ENCODE data around the gene KLHL24.
"Not testable (repeated sequence)": the region's sequence is repeated elsewhere in the genome, so short reads cannot be mapped to it uniquely, and the experiment has no call there.

Gene KLHL24

DNA sequence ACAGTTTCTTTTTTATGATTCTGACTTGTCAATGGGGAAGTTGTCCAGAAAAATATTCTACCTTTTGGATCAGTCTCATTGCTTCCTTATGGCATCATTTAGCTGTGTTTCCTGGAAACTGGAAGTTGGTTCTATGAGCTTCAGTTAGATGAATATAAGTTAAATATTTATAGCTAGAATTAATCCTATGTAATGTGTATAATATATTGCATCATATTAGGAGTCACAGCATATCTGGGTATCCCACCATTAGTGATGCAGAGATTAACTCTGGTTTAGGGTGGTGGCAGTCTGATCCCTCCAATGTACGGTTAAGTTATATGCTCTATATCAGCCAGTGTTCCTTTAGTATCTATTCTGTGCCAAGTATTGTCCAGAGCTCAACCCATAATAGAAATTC lies 19.3 kb downstream of the KLHL24 start:
- ChIA-PET POLR2A (no interaction called here), CTCF (no interaction called here)
- TF ChIP-seq ELF4 (IDR thresholded peaks at IDR 0.05): no peak
- TF ChIP-seq SUZ12 (IDR thresholded peaks at IDR 0.05): no peak
- no peak for TF ChIP-seq FOXM1 (IDR thresholded peaks at IDR 0.05; ENCODE audit: borderline replicate concordance)
- TF ChIP-seq SP1 (IDR thresholded peaks at IDR 0.05): no peak
- no peak for TF ChIP-seq FOXK2 (IDR thresholded peaks at IDR 0.05)
- no peak for TF ChIP-seq NFRKB (IDR thresholded peaks at IDR 0.05)
- TF ChIP-seq L3MBTL2 (conservative IDR thresholded peaks at IDR 0.05): no peak
- no peak for TF ChIP-seq TARDBP (IDR thresholded peaks at IDR 0.05)
- TF ChIP-seq ARNT (IDR thresholded peaks at IDR 0.05): no peak
- TF ChIP-seq LEF1 (IDR thresholded peaks at IDR 0.05; ENCODE audit: borderline replicate concordance): no peak
- TF ChIP-seq ZNF384 (IDR thresholded peaks at IDR 0.05): no peak
- TF ChIP-seq BHLHE40 (IDR thresholded peaks at IDR 0.05; ENCODE audit: borderline replicate concordance): no peak
- TF ChIP-seq FOXA1 (IDR thresholded peaks at IDR 0.05): no peak
- TF ChIP-seq HDGF (IDR thresholded peaks at IDR 0.05; ENCODE audit: borderline replicate concordance): no peak
- TF ChIP-seq CTBP1 (IDR thresholded peaks at IDR 0.05; ENCODE audit: borderline replicate concordance): no peak
- TF ChIP-seq, protein P1, sequence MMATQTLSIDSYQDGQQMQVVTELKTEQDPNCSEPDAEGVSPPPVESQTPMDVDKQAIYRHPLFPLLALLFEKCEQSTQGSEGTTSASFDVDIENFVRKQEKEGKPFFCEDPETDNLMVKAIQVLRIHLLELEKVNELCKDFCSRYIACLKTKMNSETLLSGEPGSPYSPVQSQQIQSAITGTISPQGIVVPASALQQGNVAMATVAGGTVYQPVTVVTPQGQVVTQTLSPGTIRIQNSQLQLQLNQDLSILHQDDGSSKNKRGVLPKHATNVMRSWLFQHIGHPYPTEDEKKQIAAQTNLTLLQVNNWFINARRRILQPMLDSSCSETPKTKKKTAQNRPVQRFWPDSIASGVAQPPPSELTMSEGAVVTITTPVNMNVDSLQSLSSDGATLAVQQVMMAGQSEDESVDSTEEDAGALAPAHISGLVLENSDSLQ (IDR thresholded peaks at IDR 0.05): no peak
- no peak for DNase-seq (ENCODE audit: extremely low spot score)

- CTCF ChIA-PET: no interaction called here
- TF ChIP-seq HDGF (IDR thresholded peaks at IDR 0.05; ENCODE audit: borderline replicate concordance) (no peak), L3MBTL2 (conservative IDR thresholded peaks at IDR 0.05) (no peak), CTBP1 (IDR thresholded peaks at IDR 0.05; ENCODE audit: borderline replicate concordance) (no peak)
- DNase-seq (ENCODE audit: extremely low spot score): no peak
- POLR2A ChIA-PET: interaction anchor here (0.6 kb wide), 1 partner anchor 1514 kb away, joined by 3 read pairs; no protein-coding TSS in a partner anchor
Observed at GRCh38 chr3:183662099-183662498, 26.7 kb downstream of the KLHL24 start.

DNA sequence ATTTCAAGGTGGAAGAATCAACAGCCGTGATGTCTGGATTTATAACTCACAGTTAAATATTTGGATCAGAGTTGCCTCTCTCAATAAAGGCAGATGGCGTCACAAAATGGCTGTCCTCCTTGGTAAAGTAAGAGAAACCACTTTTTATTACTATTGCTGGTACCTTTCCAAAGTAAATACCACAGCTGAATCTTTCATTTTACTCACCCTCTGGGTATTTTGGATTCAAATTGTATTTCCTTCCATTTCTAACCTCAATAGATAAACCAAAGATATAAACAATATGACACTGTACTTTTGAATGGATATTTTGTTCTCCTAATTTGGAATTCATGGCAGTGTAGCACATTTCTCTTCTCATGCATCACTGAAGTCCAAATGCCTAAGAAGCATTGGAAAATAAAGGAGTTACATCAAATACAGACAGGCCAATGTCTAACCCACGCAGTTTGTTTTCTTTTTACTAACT lies 29.5 kb downstream of the KLHL24 start:
- CTCF ChIA-PET: no interaction called here
- DNase-seq (ENCODE audit: extremely low spot score): no peak
- POLR2A ChIA-PET: no interaction called here
- no peak for TF ChIP-seq CTBP1 (IDR thresholded peaks at IDR 0.05; ENCODE audit: borderline replicate concordance)
- no peak for TF ChIP-seq ELF4 (IDR thresholded peaks at IDR 0.05)
- no peak for TF ChIP-seq FOXM1 (IDR thresholded peaks at IDR 0.05; ENCODE audit: borderline replicate concordance)
- TF ChIP-seq FOXK2 (IDR thresholded peaks at IDR 0.05): no peak
- TF ChIP-seq TARDBP (IDR thresholded peaks at IDR 0.05): no peak
- no peak for TF ChIP-seq ZNF384 (IDR thresholded peaks at IDR 0.05)
- TF ChIP-seq LEF1 (IDR thresholded peaks at IDR 0.05; ENCODE audit: borderline replicate concordance): no peak
- TF ChIP-seq FOXA1 (IDR thresholded peaks at IDR 0.05): no peak
- no peak for TF ChIP-seq SUZ12 (IDR thresholded peaks at IDR 0.05)
- no peak for TF ChIP-seq BHLHE40 (IDR thresholded peaks at IDR 0.05; ENCODE audit: borderline replicate concordance)
- no peak for TF ChIP-seq L3MBTL2 (conservative IDR thresholded peaks at IDR 0.05)
- TF ChIP-seq, protein P1 (IDR thresholded peaks at IDR 0.05): no peak
- TF ChIP-seq SP1 (IDR thresholded peaks at IDR 0.05): no peak
- no peak for TF ChIP-seq NFRKB (IDR thresholded peaks at IDR 0.05)
- TF ChIP-seq ARNT (IDR thresholded peaks at IDR 0.05): no peak

- ChIA-PET CTCF (no interaction called here), POLR2A (no interaction called here)
- no peak for DNase-seq (ENCODE audit: extremely low spot score)
- no peak for TF ChIP-seq HDGF (IDR thresholded peaks at IDR 0.05; ENCODE audit: borderline replicate concordance)
- no peak for TF ChIP-seq FOXA1 (IDR thresholded peaks at IDR 0.05)
- no peak for TF ChIP-seq ARNT (IDR thresholded peaks at IDR 0.05)
- TF ChIP-seq NFRKB (IDR thresholded peaks at IDR 0.05): no peak
- TF ChIP-seq L3MBTL2 (conservative IDR thresholded peaks at IDR 0.05): no peak
- no peak for TF ChIP-seq FOXK2 (IDR thresholded peaks at IDR 0.05)
- TF ChIP-seq BHLHE40 (IDR thresholded peaks at IDR 0.05; ENCODE audit: borderline replicate concordance): no peak
- TF ChIP-seq TARDBP (IDR thresholded peaks at IDR 0.05): no peak
- TF ChIP-seq SP1 (IDR thresholded peaks at IDR 0.05): no peak
- no peak for TF ChIP-seq SUZ12 (IDR thresholded peaks at IDR 0.05)
- no peak for TF ChIP-seq ELF4 (IDR thresholded peaks at IDR 0.05)
- no peak for TF ChIP-seq ZNF384 (IDR thresholded peaks at IDR 0.05)
- TF ChIP-seq LEF1 (IDR thresholded peaks at IDR 0.05; ENCODE audit: borderline replicate concordance): no peak
- no peak for TF ChIP-seq CTBP1 (IDR thresholded peaks at IDR 0.05; ENCODE audit: borderline replicate concordance)
- TF ChIP-seq, protein P1 (IDR thresholded peaks at IDR 0.05): no peak
- TF ChIP-seq FOXM1 (IDR thresholded peaks at IDR 0.05; ENCODE audit: borderline replicate concordance): no peak
Observed at GRCh38 chr3:183680061-183680460, 44.6 kb downstream of the KLHL24 start.

GRCh38 chr3:183687705-183688104 lies 52.3 kb downstream of the KLHL24 start:
- no peak for TF ChIP-seq SP1 (IDR thresholded peaks at IDR 0.05)
- no peak for TF ChIP-seq ARNT (IDR thresholded peaks at IDR 0.05)
- TF ChIP-seq CTBP1 (IDR thresholded peaks at IDR 0.05; ENCODE audit: borderline replicate concordance): no peak
- CTCF ChIA-PET: no interaction called here
- POLR2A ChIA-PET: no interaction called here
- no peak for DNase-seq (ENCODE audit: extremely low spot score)

GRCh38 chr3:183688874-183689273 lies 53.5 kb downstream of the KLHL24 start:
- ChIA-PET POLR2A (no interaction called here), CTCF (no interaction called here)
- TF ChIP-seq BHLHE40 (IDR thresholded peaks at IDR 0.05; ENCODE audit: borderline replicate concordance): no peak
- no peak for TF ChIP-seq NFRKB (IDR thresholded peaks at IDR 0.05)
- no peak for TF ChIP-seq HDGF (IDR thresholded peaks at IDR 0.05; ENCODE audit: borderline replicate concordance)
- TF ChIP-seq FOXK2 (IDR thresholded peaks at IDR 0.05): no peak
- TF ChIP-seq CTBP1 (IDR thresholded peaks at IDR 0.05; ENCODE audit: borderline replicate concordance): no peak
- no peak for TF ChIP-seq FOXM1 (IDR thresholded peaks at IDR 0.05; ENCODE audit: borderline replicate concordance)
- no peak for TF ChIP-seq L3MBTL2 (conservative IDR thresholded peaks at IDR 0.05)
- no peak for DNase-seq (ENCODE audit: extremely low spot score)

DNA sequence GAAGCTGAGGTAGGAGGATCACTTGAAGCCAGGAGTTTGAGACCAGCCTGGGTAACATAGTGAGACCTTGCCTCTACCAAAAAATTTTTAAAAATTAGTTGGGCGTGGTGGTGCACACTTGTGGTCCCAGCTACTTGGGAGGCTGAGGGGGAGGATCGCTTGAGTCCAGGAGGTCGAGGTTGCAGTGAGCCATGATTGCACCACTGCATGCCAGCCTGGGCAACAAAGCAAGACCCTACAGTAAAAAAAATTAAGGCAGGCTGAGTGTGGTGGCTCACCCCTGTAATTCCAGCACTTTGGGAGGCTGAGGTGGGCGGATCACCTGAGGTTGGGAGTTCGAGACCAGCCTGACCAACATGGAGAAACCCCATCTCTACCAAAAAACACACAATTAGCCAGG lies 54.2 kb downstream of the KLHL24 start:
- DNase-seq (ENCODE audit: extremely low spot score); POLR2A ChIA-PET; CTCF ChIA-PET: not testable (repeated sequence)

All from HEK293T (cell line).